NB4 (cell line): ENCODE measurements around the gene SMAD7.

Experiments used
- DNase-seq: peaks from one replicate; pipeline ENCODE4 v3.0.0; 2010; ENCODE audit warnings: low read depth
- H3K4me3 ChIP-seq: one replicate; pipeline ENCODE4 v1.5.1; 2011; ENCODE audit warnings: mild to moderate bottlenecking, low read depth, low read length, moderate library complexity
- MYC ChIP-seq: IDR thresholded peaks from 2 replicates; pipeline ENCODE4 v1.6.1; 2011; ENCODE audit warnings: low read depth, low read length
- POLR2A ChIP-seq: IDR thresholded peaks from 2 replicates; pipeline ENCODE4 v1.6.1; 2011; ENCODE audit warnings: mild to moderate bottlenecking; ENCODE audit not compliant: insufficient read length; ENCODE audit errors: extremely low read depth
- TF ChIP-seq, protein P1 (sequence below): IDR thresholded peaks from one replicate; pipeline ENCODE4 v1.5.1; 2012; ENCODE audit warnings: low read depth, low read length
- TF ChIP-seq, protein P2 (sequence below): IDR thresholded peaks from 2 replicates; pipeline ENCODE4 v1.6.1; 2011; ENCODE audit warnings: low read depth, low read length

SMAD7 gene

GRCh38 chr18:48987821-48988220 is 37.1 kb upstream of the SMAD7 start:
- no peak overlapping the region for H3K4me3 ChIP-seq
- no peak for TF ChIP-seq POLR2A
- no peak for TF ChIP-seq MYC
- TF ChIP-seq, protein P1, sequence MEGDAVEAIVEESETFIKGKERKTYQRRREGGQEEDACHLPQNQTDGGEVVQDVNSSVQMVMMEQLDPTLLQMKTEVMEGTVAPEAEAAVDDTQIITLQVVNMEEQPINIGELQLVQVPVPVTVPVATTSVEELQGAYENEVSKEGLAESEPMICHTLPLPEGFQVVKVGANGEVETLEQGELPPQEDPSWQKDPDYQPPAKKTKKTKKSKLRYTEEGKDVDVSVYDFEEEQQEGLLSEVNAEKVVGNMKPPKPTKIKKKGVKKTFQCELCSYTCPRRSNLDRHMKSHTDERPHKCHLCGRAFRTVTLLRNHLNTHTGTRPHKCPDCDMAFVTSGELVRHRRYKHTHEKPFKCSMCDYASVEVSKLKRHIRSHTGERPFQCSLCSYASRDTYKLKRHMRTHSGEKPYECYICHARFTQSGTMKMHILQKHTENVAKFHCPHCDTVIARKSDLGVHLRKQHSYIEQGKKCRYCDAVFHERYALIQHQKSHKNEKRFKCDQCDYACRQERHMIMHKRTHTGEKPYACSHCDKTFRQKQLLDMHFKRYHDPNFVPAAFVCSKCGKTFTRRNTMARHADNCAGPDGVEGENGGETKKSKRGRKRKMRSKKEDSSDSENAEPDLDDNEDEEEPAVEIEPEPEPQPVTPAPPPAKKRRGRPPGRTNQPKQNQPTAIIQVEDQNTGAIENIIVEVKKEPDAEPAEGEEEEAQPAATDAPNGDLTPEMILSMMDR: no peak
- TF ChIP-seq, protein P2, sequence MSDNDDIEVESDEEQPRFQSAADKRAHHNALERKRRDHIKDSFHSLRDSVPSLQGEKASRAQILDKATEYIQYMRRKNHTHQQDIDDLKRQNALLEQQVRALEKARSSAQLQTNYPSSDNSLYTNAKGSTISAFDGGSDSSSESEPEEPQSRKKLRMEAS: no peak
- no peak for DNase-seq

DNA sequence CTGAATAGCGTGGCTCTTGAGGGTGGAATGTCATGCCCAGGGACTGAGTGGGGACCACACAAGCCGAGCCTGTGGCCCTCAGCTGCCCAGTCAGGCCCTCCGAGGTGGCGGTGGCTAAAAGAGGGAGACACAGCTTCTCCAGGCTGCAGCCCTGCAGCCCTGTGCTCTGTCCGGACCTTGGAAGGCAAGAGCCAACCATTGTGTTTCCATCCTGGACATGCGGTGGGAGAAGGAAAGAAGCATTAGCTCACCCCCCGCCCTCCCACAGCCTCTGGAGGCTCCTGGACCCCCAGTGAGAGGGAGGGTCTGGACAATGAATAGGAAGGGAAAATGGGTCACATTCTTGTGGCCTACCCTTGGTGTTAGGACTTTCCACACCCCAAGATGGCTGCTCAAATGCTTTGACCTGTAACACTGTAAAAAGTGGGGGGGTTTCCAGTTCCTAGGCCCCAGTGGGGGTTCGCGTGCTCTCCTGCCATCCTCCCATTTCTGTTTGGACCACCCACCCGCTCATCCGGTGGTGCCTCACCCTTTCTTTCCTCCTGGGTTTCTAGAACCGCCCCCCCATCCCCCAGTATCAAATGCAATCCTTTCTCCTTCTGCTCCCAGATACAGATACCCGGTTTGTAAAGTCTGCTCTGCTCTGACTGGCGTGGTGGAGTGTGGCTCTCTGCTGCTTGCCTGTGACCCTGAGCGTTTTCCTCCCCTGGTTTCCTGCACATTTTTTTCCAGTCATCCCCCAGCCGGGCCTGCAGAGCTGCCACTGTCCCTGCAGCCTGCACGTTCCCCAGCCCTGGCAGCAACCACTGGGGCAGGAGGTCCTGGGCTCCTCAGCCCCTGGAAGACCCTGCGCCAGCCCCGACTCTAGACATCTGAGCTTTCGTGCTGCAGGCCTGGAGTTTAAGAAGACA is 36.3 kb upstream of the SMAD7 start:
- TF ChIP-seq POLR2A (no peak), MYC (no peak)
- TF ChIP-seq, protein P2: no peak
- TF ChIP-seq, protein P1: no peak
- DNase-seq: no peak

DNA sequence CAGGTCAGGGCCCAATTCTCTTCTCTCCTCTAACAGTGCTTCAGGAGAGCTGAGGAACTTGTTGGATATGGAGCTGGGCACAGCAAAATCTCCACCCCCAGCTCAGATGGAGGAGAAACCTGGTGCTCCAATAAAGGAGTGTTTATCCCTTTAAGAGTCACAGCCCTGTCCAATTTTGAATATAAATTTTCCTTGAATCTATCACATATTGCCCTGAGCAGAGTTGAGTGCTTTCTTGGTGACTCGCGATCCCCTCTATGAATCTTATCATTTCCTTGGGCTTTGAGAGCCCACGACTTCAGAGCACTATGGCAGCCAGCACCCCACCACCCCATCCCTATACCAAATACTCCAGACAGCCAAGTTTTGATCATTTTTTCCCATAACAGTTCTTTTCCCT is 34.4 kb upstream of the SMAD7 start:
- no peak overlapping the region for H3K4me3 ChIP-seq
- DNase-seq: no peak
- TF ChIP-seq POLR2A (no peak), MYC (no peak)
- TF ChIP-seq, protein P1: no peak
- TF ChIP-seq, protein P2: no peak

More for the DNA sequence above, 36.3 kb upstream of the SMAD7 start:
- H3K4me3 ChIP-seq: no peak overlapping the region

- TF ChIP-seq POLR2A: no peak
- TF ChIP-seq, protein P1: no peak
- no peak for TF ChIP-seq MYC
- TF ChIP-seq, protein P2: no peak
- peak; percentile 33 for DNase-seq
Observed at GRCh38 chr18:48983793-48984437, 33.1 kb upstream of the SMAD7 start.

GRCh38 chr18:48982266-48982665 is 31.5 kb upstream of the SMAD7 start:
- H3K4me3 ChIP-seq: no peak overlapping the region
- DNase-seq: peak; percentile 39

More at GRCh38 chr18:48983793-48984437, 33.1 kb upstream of the SMAD7 start:
- H3K4me3 ChIP-seq: no peak overlapping the region

More at GRCh38 chr18:48982266-48982665, 31.5 kb upstream of the SMAD7 start:
- TF ChIP-seq MYC: no peak
- TF ChIP-seq, protein P1: no peak
- no peak for TF ChIP-seq POLR2A
- TF ChIP-seq, protein P2: no peak
